ENCODE measurements around the gene SUCO. TPM values are rescaled to one million over a fixed set of nuclear protein-coding genes. Genes with fewer than 3 reads are reported as not detected.
A peak's percentile ranks its signal among the peaks of the same experiment; 100 is the strongest.
"Not testable (repeated sequence)": the region's sequence is repeated elsewhere in the genome, so short reads cannot be mapped to it uniquely, and the experiment has no call there.

Gene SUCO
- total RNA-seq, 3 donors from 2014 or later, result 19.5 to 21.5 (median 20.3) TPM

- Mint-ChIP-seq H3K27me3 (ENCODE audit: low read depth) (no peaks in the 10 kb centered on the region), H3K4me3 (no peak overlapping the region), H3K4me1 (ENCODE audit: low read depth) (peaks cover 10% of the 10 kb centered on the region), H3K9me3 (no peaks in the 10 kb centered on the region), H3K36me3 (ENCODE audit: insufficient read depth) (peaks cover 64% of the 10 kb centered on the region)
- ATAC-seq (no peak), DNase-seq (no peak)
These were observed 26.7 kb downstream of the SUCO start for GRCh38 chr1:172559572-172560210.

DNA sequence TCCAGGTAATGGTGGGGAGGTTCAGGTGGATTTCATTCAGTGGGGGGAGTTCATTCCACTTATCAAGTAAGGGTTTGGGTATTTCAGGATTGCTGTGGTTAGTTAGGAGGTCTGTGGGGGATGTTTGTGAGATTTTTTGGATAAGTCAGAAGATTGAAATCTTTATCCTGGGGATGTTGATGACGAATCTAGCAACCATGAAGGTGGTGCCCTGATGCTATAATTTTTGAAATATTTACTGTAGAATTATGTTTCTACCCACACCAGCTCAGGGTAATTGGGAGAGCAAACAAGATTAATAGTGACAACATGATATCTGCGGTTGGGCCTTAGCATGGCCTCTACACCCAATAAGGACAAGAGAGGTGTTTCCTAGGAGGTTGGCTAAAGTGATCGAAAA, 28.3 kb downstream of the SUCO start:
- Mint-ChIP-seq H3K36me3 (ENCODE audit: insufficient read depth) (peaks cover 63% of the 10 kb centered on the region), H3K4me3 (no peak overlapping the region), H3K4me1 (ENCODE audit: low read depth) (peaks cover 10% of the 10 kb centered on the region), H3K9me3 (no peaks in the 10 kb centered on the region), H3K27me3 (ENCODE audit: low read depth) (no peaks in the 10 kb centered on the region)
- ATAC-seq (no peak), DNase-seq (no peak)

DNA sequence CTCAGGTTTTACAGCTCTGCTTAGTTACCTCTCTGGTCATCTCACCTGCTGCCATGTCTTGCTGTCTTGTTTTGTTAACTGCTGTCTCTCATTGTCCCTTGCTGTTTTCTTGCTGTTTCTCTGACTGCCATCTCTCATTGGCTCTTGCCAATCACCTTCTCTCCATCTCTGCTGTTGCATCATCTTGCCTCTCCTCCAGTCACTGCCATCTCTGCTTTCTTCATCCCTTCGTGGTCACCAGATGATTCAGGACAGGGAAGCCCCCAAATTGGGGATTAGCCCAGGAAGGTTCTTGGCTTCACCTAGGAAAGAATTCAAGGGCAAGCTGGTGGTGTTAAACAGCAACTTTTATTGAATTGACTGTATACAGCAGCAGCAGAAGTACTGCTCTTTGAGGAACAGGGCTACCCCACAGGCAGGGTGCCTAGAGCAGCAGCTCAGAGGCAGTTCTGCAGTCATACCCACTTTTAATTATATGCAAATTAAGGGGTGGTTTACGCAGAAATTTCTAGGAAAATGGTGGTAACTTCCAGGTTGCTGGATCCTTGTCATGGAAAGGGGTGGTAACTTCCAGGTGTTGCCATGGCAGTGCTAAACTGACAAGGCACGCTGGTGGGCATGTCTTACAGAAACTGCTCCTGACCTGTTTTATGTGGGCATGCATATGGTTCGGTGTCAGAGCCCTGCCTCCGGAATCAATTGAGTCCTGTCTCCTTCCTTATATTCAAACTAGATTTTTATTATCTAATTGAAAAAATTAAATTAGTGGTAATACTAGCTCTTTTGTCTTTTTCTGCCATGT, 33.4 kb downstream of the SUCO start:
- peaks cover 52% of the 10 kb centered on the region for H3K36me3 Mint-ChIP-seq (ENCODE audit: insufficient read depth)
- H3K4me1 Mint-ChIP-seq (ENCODE audit: low read depth), result peaks cover 11% of the 10 kb centered on the region
- no peak for ATAC-seq
- peaks cover 5% of the 10 kb centered on the region for H3K9me3 Mint-ChIP-seq
- no peak overlapping the region for H3K4me3 Mint-ChIP-seq
- H3K27me3 Mint-ChIP-seq (ENCODE audit: low read depth), result no peaks in the 10 kb centered on the region
- DNase-seq, result no peak

- H3K27me3 Mint-ChIP-seq (ENCODE audit: low read depth), result no peaks in the 10 kb centered on the region
- H3K9me3 Mint-ChIP-seq, result peaks cover 5% of the 10 kb centered on the region
- DNase-seq (no peak), ATAC-seq (no peak)
- peaks cover 45% of the 10 kb centered on the region for H3K36me3 Mint-ChIP-seq (ENCODE audit: insufficient read depth)
- no peak overlapping the region for H3K4me3 Mint-ChIP-seq
- peaks cover 11% of the 10 kb centered on the region for H3K4me1 Mint-ChIP-seq (ENCODE audit: low read depth)
These were observed 34.8 kb downstream of the SUCO start for GRCh38 chr1:172567720-172568119.

GRCh38 chr1:172574080-172574479, 41.1 kb downstream of the SUCO start:
- Mint-ChIP-seq H3K4me3 (no peak overlapping the region), H3K9me3 (peaks cover 5% of the 10 kb centered on the region), H3K36me3 (ENCODE audit: insufficient read depth) (peaks cover 38% of the 10 kb centered on the region), H3K4me1 (ENCODE audit: low read depth) (no peaks in the 10 kb centered on the region), H3K27me3 (ENCODE audit: low read depth) (no peaks in the 10 kb centered on the region)
- DNase-seq (no peak), ATAC-seq (no peak)

DNA sequence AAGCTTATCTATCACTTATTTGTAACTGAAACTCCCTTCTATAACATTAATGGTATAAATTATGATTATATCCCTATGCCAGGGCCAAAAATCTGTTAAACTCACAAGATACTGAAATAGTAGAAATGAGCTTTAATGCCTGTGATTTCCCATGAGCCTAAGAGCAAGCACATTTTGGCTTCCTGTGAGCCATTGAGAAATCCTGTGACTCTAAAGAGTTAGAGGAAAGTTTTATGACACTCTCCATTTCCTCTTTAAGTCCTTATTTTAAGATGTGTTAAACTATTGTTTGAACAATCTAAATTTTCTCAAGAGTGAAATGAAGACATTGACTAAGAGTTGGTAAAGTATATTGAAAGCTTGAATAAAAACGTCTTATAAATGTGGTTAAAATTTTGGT, 45.6 kb downstream of the SUCO start:
- no peaks in the 10 kb centered on the region for H3K9me3 Mint-ChIP-seq
- no peak overlapping the region for H3K4me3 Mint-ChIP-seq
- H3K27me3 Mint-ChIP-seq (ENCODE audit: low read depth), result no peaks in the 10 kb centered on the region
- ATAC-seq, result no peak
- DNase-seq, result no peak
- H3K4me1 Mint-ChIP-seq (ENCODE audit: low read depth), result peaks cover 7% of the 10 kb centered on the region
- H3K36me3 Mint-ChIP-seq (ENCODE audit: insufficient read depth), result peaks cover 49% of the 10 kb centered on the region

DNA sequence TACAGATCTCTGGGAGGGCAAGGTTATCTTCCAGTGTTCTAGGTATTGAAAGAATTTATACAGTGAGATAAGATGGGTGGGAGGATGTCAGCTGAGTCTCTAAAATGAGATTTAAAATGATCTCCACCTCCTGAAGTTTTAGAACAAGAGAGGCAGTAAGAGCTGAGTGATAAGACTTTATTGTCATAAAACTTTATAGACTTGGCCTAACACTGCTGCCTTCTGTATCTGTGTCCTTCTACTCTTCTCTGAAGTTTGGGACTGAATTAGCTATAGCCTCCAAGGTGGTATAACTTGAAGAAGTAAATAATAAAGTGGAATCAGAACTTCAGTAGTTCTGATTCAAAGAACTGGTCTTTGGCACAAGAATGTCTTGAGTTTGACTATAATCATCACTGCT, 48.3 kb downstream of the SUCO start:
- Mint-ChIP-seq H3K4me1 (ENCODE audit: low read depth) (peaks cover 10% of the 10 kb centered on the region), H3K27me3 (ENCODE audit: low read depth) (no peaks in the 10 kb centered on the region), H3K36me3 (ENCODE audit: insufficient read depth) (peaks cover 41% of the 10 kb centered on the region), H3K4me3 (no peak overlapping the region), H3K9me3 (no peaks in the 10 kb centered on the region)
- ATAC-seq (no peak), DNase-seq (no peak)

- ATAC-seq (no peak), DNase-seq (no peak)
- Mint-ChIP-seq H3K9me3 (no peaks in the 10 kb centered on the region), H3K36me3 (ENCODE audit: insufficient read depth) (peaks cover 41% of the 10 kb centered on the region), H3K27me3 (ENCODE audit: low read depth) (no peaks in the 10 kb centered on the region), H3K4me1 (ENCODE audit: low read depth) (peaks cover 10% of the 10 kb centered on the region), H3K4me3 (no peak overlapping the region)
These were observed 48.8 kb downstream of the SUCO start for GRCh38 chr1:172581779-172582178.

- ATAC-seq (no peak), DNase-seq (no peak)
- H3K9me3 Mint-ChIP-seq, result no peaks in the 10 kb centered on the region
- H3K4me1 Mint-ChIP-seq (ENCODE audit: low read depth), result peaks cover 11% of the 10 kb centered on the region
- peaks cover 39% of the 10 kb centered on the region for H3K36me3 Mint-ChIP-seq (ENCODE audit: insufficient read depth)
- no peaks in the 10 kb centered on the region for H3K27me3 Mint-ChIP-seq (ENCODE audit: low read depth)
- no peak overlapping the region for H3K4me3 Mint-ChIP-seq
These were observed 49.9 kb downstream of the SUCO start for GRCh38 chr1:172582889-172583288.

GRCh38 chr1:172585348-172585747, 52.4 kb downstream of the SUCO start:
- H3K4me3 Mint-ChIP-seq, result no peak overlapping the region
- no peak for DNase-seq
- ATAC-seq, result no peak
- no peaks in the 10 kb centered on the region for H3K9me3 Mint-ChIP-seq
- H3K4me1 Mint-ChIP-seq (ENCODE audit: low read depth), result peaks cover 30% of the 10 kb centered on the region
- H3K36me3 Mint-ChIP-seq (ENCODE audit: insufficient read depth), result peaks cover 42% of the 10 kb centered on the region
- H3K27me3 Mint-ChIP-seq (ENCODE audit: low read depth), result no peaks in the 10 kb centered on the region

GRCh38 chr1:172585861-172586260, 52.9 kb downstream of the SUCO start:
- H3K27me3 Mint-ChIP-seq (ENCODE audit: low read depth), result no peaks in the 10 kb centered on the region
- peaks cover 30% of the 10 kb centered on the region for H3K4me1 Mint-ChIP-seq (ENCODE audit: low read depth)
- peaks cover 44% of the 10 kb centered on the region for H3K36me3 Mint-ChIP-seq (ENCODE audit: insufficient read depth)
- DNase-seq (no peak), ATAC-seq (no peak)
- no peaks in the 10 kb centered on the region for H3K9me3 Mint-ChIP-seq
- H3K4me3 Mint-ChIP-seq, result no peak overlapping the region

DNA sequence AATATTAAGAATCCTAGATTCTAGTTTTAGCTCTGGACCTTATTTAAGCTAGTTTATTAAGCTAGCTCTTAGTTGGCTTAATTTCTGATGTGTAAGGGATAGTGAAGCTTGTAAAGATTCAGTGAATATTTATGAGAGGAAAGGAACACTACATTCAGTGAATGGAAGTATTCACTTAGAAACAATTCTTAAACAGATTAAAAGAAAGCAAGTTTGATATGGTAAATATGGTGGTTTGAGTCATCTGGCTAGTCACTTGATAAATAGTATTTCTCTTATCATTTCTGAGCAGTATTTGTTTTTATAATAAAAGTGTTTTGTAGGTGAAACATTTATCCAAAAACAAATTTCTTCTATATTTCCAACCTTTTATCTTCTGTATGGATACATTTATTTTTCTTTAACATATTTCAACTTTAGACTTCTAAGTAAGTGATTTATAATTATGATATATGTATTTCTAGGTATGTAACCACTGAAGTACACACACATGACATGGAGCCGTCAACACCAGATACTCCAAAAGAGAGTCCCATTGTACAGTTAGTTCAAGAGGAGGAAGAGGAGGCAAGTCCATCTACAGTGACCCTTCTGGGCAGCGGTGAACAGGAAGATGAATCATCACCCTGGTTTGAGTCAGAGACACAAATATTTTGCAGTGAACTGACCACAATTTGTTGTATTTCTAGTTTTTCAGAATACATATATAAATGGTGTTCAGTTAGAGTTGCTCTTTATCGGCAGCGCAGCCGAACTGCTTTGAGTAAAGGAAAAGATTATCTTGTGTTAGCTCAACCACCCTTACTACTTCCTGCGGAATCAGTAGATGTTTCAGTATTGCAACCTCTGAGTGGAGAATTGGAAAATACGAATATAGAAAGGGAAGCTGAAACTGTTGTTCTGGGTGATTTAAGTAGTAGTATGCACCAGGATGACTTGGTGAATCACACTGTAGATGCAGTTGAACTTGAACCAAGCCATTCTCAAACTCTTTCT, 55.6 kb downstream of the SUCO start:
- no peak for DNase-seq
- Mint-ChIP-seq H3K4me3 (no peak overlapping the region), H3K9me3 (no peaks in the 10 kb centered on the region), H3K4me1 (ENCODE audit: low read depth) (peaks cover 23% of the 10 kb centered on the region), H3K36me3 (ENCODE audit: insufficient read depth) (peaks cover 52% of the 10 kb centered on the region), H3K27me3 (ENCODE audit: low read depth) (no peaks in the 10 kb centered on the region)
- ATAC-seq, result peak; percentile 87 to 91

DNA sequence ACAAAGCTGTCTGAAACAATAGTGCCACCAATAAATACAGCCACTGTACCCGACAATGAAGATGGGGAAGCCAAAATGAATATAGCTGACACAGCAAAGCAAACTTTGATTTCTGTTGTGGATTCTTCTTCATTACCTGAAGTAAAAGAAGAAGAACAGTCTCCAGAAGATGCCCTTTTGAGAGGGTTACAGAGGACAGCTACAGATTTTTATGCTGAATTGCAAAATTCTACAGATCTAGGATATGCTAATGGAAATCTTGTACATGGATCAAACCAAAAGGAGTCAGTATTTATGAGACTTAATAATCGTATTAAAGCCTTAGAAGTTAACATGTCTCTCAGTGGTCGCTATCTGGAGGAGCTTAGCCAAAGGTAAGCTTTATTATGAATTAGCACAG, 56.6 kb downstream of the SUCO start:
- H3K36me3 Mint-ChIP-seq (ENCODE audit: insufficient read depth), result peaks cover 62% of the 10 kb centered on the region
- H3K4me1 Mint-ChIP-seq (ENCODE audit: low read depth), result peaks cover 28% of the 10 kb centered on the region
- ATAC-seq, result no peak
- no peak overlapping the region for H3K4me3 Mint-ChIP-seq
- no peaks in the 10 kb centered on the region for H3K9me3 Mint-ChIP-seq
- H3K27me3 Mint-ChIP-seq (ENCODE audit: low read depth), result no peaks in the 10 kb centered on the region
- DNase-seq, result no peak

GRCh38 chr1:172591429-172591828, 58.5 kb downstream of the SUCO start:
- H3K36me3 Mint-ChIP-seq (ENCODE audit: insufficient read depth), result peaks cover 78% of the 10 kb centered on the region
- not testable (repeated sequence) for H3K9me3 Mint-ChIP-seq; DNase-seq; ATAC-seq; H3K4me3 Mint-ChIP-seq; H3K27me3 Mint-ChIP-seq (ENCODE audit: low read depth)
- H3K4me1 Mint-ChIP-seq (ENCODE audit: low read depth), result peaks cover 41% of the 10 kb centered on the region
